Nephron progenitor cell (in vitro differentiated cells): ENCODE results near the gene PTPRJ.
"Not testable (repeated sequence)": the region's sequence is repeated elsewhere in the genome, so short reads cannot be mapped to it uniquely, and the experiment has no call there.

Source experiments
- DNase-seq: peaks from one replicate; pipeline ENCODE4 v3.0.0; 2021
- H3K27ac Mint-ChIP-seq: 2 replicates; pipeline ENCODE4 v1.8.0; 2021; ENCODE audit warnings: mild to moderate bottlenecking, moderate library complexity, mixed read lengths
- H3K27me3 Mint-ChIP-seq: 2 replicates; pipeline ENCODE4 v1.8.0; 2021; ENCODE audit warnings: mild to moderate bottlenecking, low read depth, mixed read lengths; ENCODE audit not compliant: poor library complexity
- H3K36me3 Mint-ChIP-seq: 2 replicates; pipeline ENCODE4 v1.8.0; 2021; ENCODE audit warnings: low read depth, mixed read lengths
- H3K4me1 Mint-ChIP-seq: 2 replicates; pipeline ENCODE4 v1.8.0; 2021; ENCODE audit warnings: mixed read lengths
- H3K4me3 Mint-ChIP-seq: 2 replicates; pipeline ENCODE4 v1.8.0; 2021; ENCODE audit warnings: mild to moderate bottlenecking, moderate library complexity, mixed read lengths
- H3K9me3 Mint-ChIP-seq: 2 replicates; pipeline ENCODE4 v1.8.0; 2021; ENCODE audit warnings: mild to moderate bottlenecking, moderate library complexity, mixed read lengths
- TF ChIP-seq, protein P1 (sequence below): fragments of 200-600 bp; sonication (generic); IDR thresholded peaks from 2 replicates; pipeline ENCODE4 v1.5.0; 2021; ENCODE audit warnings: antibody characterized with exemption

PTPRJ gene

DNA sequence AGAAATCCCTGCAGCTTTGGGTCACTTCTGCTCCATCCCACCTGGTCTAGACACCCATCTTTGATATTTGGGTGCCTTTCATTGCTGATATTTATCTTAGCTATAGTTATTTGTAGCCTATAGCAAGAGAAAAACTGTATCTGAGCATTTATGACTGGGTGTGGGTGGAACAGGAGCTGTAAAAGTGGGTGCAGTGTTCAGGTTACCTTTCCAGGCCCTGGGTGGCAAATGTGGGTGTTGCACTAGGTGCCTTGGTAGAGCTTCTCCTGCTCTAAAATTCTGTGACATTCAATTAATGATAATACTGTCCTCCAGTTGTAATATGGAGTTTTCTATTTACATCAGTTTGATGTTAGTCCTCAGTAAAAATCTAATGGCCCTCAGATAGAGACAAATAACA, 157.9 kb downstream of the PTPRJ start:
- Mint-ChIP-seq H3K4me1 (peaks cover 7% of the 10 kb centered on the region), H3K27me3 (peaks cover 5% of the 10 kb centered on the region), H3K27ac (no peak overlapping the region), H3K36me3 (peaks cover 31% of the 10 kb centered on the region), H3K4me3 (no peak overlapping the region), H3K9me3 (no peaks in the 10 kb centered on the region)
- TF ChIP-seq, protein P1, sequence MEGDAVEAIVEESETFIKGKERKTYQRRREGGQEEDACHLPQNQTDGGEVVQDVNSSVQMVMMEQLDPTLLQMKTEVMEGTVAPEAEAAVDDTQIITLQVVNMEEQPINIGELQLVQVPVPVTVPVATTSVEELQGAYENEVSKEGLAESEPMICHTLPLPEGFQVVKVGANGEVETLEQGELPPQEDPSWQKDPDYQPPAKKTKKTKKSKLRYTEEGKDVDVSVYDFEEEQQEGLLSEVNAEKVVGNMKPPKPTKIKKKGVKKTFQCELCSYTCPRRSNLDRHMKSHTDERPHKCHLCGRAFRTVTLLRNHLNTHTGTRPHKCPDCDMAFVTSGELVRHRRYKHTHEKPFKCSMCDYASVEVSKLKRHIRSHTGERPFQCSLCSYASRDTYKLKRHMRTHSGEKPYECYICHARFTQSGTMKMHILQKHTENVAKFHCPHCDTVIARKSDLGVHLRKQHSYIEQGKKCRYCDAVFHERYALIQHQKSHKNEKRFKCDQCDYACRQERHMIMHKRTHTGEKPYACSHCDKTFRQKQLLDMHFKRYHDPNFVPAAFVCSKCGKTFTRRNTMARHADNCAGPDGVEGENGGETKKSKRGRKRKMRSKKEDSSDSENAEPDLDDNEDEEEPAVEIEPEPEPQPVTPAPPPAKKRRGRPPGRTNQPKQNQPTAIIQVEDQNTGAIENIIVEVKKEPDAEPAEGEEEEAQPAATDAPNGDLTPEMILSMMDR, result no peak
- DNase-seq, result no peak

DNA sequence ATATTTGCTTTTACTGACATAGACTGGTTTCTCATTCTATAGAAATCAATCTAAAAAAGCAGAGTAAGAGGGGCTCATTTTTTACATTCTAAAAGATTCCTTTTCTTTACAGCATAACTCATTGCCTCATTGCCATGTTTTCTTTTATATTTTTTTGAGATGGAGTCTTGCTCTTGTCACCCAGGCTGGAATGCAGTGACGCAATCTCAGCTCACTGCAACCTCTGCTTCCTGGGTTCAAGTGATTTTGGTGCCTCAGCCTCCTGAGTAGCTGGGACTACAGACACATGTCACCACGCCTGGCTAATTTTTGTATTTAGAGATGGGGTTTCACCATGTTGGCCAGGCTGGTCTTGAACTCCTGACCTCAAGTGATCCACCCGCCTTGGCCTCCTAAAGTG, 159.5 kb downstream of the PTPRJ start:
- H3K27ac Mint-ChIP-seq, result peak overlapping the region; percentile 86
- not testable (repeated sequence) for H3K4me3 Mint-ChIP-seq, H3K27me3 Mint-ChIP-seq, H3K4me1 Mint-ChIP-seq, DNase-seq, H3K9me3 Mint-ChIP-seq
- peaks cover 43% of the 10 kb centered on the region for H3K36me3 Mint-ChIP-seq

DNA sequence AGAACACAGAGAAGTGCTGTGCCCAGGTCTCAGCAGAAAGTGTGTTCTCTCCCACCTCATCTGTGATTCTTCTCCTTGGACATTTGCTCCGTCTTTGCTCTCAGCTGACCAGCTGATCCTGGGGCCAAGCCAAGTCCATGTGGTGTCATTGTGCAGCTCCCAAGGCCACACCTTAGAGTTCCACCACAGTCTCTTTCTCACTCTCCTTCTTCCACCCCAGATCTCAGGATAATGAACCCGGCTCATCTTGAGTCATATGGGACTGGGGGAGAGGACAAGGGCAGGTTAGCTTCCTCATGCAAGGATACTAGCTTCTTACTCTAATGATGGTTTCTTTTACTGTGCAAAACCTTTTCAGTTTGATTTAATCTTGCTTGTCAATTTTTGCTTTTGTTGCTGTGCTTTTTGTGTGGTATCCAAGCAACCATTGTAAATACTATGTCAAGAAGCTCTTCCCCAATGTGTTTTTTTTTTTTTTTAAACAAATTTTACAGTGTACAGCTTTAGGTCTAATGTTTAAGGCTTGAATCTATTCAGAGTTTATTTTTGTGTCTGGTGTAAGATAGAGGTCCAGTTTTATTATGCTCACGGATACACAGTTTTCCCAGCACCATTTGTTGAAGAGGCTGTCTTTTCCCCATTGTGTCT, 161.2 kb downstream of the PTPRJ start:
- no peak overlapping the region for H3K27ac Mint-ChIP-seq
- H3K4me3 Mint-ChIP-seq, result no peak overlapping the region
- peaks cover 47% of the 10 kb centered on the region for H3K36me3 Mint-ChIP-seq
- no peak for DNase-seq
- H3K27me3 Mint-ChIP-seq, result peaks cover 9% of the 10 kb centered on the region
- peaks cover 8% of the 10 kb centered on the region for H3K4me1 Mint-ChIP-seq
- TF ChIP-seq, protein P1, result no peak
- no peaks in the 10 kb centered on the region for H3K9me3 Mint-ChIP-seq

DNA sequence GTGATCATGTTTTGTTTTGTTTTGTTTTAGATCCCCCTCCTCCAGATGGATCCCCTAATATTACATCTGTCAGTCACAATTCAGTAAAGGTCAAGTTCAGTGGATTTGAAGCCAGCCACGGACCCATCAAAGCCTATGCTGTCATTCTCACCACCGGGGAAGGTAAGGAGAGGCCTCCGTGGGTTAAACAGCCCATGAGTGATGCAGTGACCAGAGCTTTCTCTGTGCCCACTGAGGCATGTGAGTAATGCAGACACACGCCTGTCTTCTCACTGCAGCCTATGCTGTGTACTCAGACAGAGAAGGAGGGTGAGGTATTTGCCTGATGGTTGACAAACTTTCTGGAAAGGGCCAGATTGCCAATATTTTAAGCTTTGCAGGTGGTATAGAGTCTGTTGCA, 162.5 kb downstream of the PTPRJ start:
- TF ChIP-seq, protein P1, result no peak
- H3K4me1 Mint-ChIP-seq, result peaks cover 8% of the 10 kb centered on the region
- H3K27ac Mint-ChIP-seq, result no peak overlapping the region
- no peak for DNase-seq
- peaks cover 12% of the 10 kb centered on the region for H3K27me3 Mint-ChIP-seq
- H3K4me3 Mint-ChIP-seq, result no peak overlapping the region
- H3K9me3 Mint-ChIP-seq, result no peaks in the 10 kb centered on the region
- H3K36me3 Mint-ChIP-seq, result peaks cover 43% of the 10 kb centered on the region

GRCh38 chr11:48148749-48149148, 168.4 kb downstream of the PTPRJ start:
- DNase-seq, result no peak
- TF ChIP-seq, protein P1, result no peak
- H3K36me3 Mint-ChIP-seq, result peaks cover 51% of the 10 kb centered on the region
- no peak overlapping the region for H3K27ac Mint-ChIP-seq
- peaks cover 13% of the 10 kb centered on the region for H3K9me3 Mint-ChIP-seq
- H3K4me3 Mint-ChIP-seq, result no peak overlapping the region
- peaks cover 6% of the 10 kb centered on the region for H3K27me3 Mint-ChIP-seq
- no peaks in the 10 kb centered on the region for H3K4me1 Mint-ChIP-seq

- peaks cover 51% of the 10 kb centered on the region for H3K36me3 Mint-ChIP-seq
These were observed 169.9 kb downstream of the PTPRJ start for GRCh38 chr11:48150213-48150612.

More at GRCh38 chr11:48150213-48150612, 169.9 kb downstream of the PTPRJ start:
- H3K4me3 Mint-ChIP-seq, result no peak overlapping the region
- no peaks in the 10 kb centered on the region for H3K4me1 Mint-ChIP-seq
- TF ChIP-seq, protein P1, result no peak
- DNase-seq, result no peak
- H3K27me3 Mint-ChIP-seq, result peaks cover 3% of the 10 kb centered on the region
- H3K9me3 Mint-ChIP-seq, result peaks cover 25% of the 10 kb centered on the region
- H3K27ac Mint-ChIP-seq, result peak overlapping the region; percentile 89
